ENCODE results near the gene BRINP2.

- TF ChIP-seq POLR2AphosphoS5 (IDR thresholded peaks at IDR 0.05) (no peak), POLR2A (IDR thresholded peaks at IDR 0.05; ENCODE audit: low read depth) (no peak), CTCF (IDR thresholded peaks at IDR 0.05) (no peak), EP300 (IDR thresholded peaks at IDR 0.05) (no peak)
Measured at GRCh38 chr1:177162243-177162642, 8.5 kb upstream of the BRINP2 start.
